LNCaP clone FGC (cell line): ENCODE results near the gene TMOD3.
A peak's percentile ranks its signal among the peaks of the same experiment; 100 is the strongest.

Experiments used
- DNase-seq: peaks from one replicate; pipeline ENCODE4 v3.0.0-alpha.2; 2011; ENCODE audit warnings: low read depth
- H3K4me3 ChIP-seq: 2 replicates; pipeline ENCODE4 v1.5.1; 2011; ENCODE audit warnings: mild to moderate bottlenecking, low read depth, low read length, control low read depth
- TF ChIP-seq, protein P1 (sequence below): IDR thresholded peaks from 2 replicates; pipeline ENCODE4 v1.5.1; 2012; ENCODE audit warnings: mild to moderate bottlenecking; ENCODE audit not compliant: control insufficient read depth, insufficient read depth; ENCODE audit errors: extremely low read depth

The TMOD3 gene

DNA sequence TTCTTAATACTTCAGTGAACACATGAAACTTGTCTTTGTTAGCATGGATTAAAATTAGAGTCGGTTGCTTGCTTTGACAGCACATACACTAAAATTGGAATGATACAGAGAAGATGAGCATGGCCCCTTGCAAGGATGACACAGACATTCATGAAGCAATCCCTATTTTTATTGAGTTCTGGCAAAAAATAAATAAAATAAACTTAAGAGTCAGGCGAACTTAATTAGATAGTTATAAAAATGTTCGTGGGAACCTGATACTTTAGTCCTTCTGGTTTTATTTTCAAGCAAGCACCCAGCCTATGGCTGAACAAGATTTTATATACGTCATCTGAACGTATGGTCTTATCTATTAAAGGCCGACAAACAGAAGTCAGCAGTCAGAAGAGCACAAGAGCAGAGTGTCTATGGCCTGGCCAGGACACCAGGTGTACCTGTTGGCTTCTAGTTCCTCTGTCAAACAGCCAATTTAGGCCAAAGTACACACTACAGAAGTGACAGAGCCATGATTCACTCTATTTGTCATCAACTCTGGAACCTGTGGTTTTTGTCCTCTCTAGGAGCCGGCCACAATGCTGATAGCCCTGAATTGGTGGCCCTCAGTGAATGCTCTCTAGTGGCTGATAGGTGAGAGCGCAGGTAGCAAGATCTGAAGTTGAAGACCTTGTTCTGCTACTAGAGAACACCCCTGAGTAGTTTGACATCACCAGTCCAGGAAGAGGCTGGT lies 77.8 kb downstream of the TMOD3 start:
- DNase-seq = peak; percentile 99
- TF ChIP-seq, protein P1, sequence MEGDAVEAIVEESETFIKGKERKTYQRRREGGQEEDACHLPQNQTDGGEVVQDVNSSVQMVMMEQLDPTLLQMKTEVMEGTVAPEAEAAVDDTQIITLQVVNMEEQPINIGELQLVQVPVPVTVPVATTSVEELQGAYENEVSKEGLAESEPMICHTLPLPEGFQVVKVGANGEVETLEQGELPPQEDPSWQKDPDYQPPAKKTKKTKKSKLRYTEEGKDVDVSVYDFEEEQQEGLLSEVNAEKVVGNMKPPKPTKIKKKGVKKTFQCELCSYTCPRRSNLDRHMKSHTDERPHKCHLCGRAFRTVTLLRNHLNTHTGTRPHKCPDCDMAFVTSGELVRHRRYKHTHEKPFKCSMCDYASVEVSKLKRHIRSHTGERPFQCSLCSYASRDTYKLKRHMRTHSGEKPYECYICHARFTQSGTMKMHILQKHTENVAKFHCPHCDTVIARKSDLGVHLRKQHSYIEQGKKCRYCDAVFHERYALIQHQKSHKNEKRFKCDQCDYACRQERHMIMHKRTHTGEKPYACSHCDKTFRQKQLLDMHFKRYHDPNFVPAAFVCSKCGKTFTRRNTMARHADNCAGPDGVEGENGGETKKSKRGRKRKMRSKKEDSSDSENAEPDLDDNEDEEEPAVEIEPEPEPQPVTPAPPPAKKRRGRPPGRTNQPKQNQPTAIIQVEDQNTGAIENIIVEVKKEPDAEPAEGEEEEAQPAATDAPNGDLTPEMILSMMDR = peak; percentile 56
- H3K4me3 ChIP-seq = no peak overlapping the region

DNA sequence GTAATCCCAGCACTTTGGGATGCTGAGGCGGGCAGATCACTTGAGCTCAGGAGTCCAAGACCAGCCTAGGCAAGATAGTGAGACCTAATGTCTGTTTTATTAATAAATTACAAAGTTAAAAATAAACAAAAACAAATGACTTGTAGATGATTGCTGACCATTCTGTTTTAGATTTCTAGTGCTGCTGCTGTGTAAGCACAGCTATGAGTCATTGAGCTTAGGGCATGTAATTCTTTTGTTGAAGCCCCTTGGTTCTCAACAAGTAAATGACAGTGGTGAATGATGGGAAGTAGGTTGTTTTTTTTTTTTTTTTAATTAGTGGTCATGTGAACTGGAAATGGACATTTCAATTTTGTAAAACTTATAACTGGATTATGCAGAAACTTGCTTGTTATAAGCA lies 78.9 kb downstream of the TMOD3 start:
- DNase-seq = no peak
- TF ChIP-seq, protein P1 = no peak
- no peak overlapping the region for H3K4me3 ChIP-seq

DNA sequence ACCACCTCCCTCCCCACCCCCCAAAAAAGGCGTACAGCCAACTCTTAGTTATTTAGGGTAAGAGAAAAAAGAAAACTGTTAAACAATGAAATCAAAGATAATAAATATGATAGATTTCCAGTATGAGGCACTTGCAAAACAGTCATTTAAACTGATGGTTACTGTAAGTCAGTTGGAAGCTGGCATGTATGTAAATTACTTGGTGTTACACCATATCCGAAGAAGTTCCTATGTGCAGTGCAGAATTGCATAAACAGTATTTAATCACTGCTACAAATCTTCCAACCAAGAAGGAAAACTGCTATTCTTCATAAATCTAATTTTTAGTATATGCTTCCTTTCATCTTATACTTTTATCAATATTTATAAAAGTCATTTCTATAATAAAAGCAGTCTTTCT lies 80.1 kb downstream of the TMOD3 start:
- TF ChIP-seq, protein P1 = no peak
- no peak for DNase-seq

DNA sequence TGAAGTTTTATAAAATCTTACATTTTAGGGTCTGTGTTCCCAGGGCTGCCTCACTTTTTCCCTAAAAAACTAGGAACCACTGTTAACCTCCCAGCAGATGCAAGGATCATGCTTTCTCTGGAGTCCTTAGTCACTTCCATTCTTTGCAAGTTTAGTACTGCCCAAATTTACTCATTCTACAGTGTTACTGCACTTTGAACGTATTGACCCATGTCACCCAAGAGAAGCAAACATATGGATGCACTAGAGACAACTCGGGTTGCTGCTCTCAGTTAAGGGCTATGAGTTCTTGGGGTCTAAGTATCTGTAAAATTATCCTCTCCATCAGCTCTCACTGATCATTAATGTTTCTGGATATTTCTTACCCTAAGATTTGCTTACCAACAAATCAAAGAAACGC lies 83.1 kb downstream of the TMOD3 start:
- no peak for DNase-seq
- TF ChIP-seq, protein P1 = no peak
- H3K4me3 ChIP-seq = no peak overlapping the region

More for the DNA sequence above, 80.1 kb downstream of the TMOD3 start:
- no peak overlapping the region for H3K4me3 ChIP-seq

DNA sequence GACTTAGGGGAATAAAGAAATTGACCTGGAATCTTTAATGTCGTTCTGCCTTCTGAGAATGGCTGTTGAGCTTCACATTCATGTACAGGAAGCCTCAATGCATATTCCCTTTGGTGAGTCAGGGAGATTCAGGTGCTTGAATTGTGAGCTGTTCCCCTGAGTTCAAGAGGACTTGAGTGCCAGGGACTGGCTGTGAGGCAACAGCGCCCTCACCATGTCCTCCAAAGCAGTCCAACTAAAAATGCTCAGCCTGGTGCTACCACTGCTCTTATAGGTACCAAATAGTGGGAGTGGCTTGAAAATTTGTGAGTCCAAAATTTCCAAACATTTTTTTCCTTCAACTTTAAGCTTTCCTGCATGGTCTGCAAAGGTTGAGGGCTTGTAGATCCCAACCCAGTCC lies 88.0 kb downstream of the TMOD3 start:
- DNase-seq = no peak
- TF ChIP-seq, protein P1 = peak; percentile 41; the same call in 1 of the 2 replicates
- H3K4me3 ChIP-seq = no peak overlapping the region

DNA sequence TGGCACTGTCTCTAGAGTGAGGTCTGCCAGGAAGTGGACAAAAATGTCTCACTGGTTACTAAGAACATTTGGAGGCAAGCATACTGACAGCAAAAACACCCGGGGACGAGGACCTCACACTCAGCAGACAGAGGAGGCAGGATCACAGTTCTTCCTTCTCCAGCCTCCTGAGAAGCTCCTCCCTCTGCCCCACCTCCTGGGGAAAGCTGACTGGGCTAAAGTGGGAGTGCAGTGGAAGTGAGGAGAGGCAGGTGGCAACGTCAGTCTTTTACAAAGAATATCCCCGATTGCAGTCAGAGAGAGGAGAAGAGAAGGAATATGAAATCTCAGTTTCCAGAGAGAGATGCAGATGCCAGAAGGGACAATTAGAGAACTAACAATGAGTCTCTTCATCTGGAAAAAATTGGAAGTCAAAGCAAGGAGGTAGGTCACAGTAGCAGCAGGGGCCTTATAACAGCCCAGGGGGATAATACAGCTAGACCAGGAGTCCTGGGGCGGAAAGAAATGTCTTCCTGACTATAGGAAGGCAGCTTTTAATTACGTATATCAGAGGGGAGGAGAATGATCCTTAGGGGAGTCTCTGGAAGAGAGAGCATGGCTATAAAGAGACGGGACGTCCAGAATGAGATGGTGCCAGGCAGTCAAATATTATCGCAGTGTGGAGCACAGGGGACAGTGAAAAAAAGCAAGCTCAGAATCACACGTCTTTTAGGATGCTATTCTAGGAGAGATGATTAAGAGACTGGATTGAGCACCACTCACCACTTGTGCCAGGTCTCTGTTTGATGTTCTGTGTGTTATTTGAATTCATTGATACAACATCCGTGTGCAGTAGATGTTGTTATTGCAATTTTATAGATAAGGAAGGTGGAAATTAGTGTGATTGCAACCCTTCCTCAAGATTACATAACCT lies 95.0 kb downstream of the TMOD3 start:
- 0 out of 2 replicates have a peak overlapping the region, but pooled peaks have one; percentile 20 for H3K4me3 ChIP-seq
- TF ChIP-seq, protein P1 = no peak
- DNase-seq = peak; percentile 97

DNA sequence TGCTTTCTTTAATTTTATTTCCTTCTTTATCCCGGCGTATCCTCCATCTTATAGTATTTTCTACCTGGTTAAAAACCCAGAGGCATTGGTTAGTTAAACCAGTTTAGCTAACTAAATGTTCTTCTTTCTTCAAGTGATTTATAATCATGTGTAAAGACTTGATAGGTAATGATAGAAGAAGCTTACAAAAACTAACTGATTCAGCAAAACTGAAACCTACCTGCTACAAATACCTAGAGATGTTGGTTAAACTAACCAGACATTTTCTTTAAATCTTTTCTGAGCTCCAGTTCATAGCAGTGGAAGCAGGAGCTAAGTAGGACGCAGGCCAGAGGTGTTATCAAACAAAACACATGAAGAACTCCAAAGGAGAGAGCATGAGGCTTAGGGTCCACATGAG lies 97.4 kb downstream of the TMOD3 start:
- H3K4me3 ChIP-seq = no peak overlapping the region

More for the DNA sequence above, 97.4 kb downstream of the TMOD3 start:
- TF ChIP-seq, protein P1 = no peak
- no peak for DNase-seq
